Testis (tissue), 3 donors: ENCODE data around the gene DLG2. TPM values are rescaled to one million over a fixed set of nuclear protein-coding genes. Genes with fewer than 3 reads are reported as not detected.

ENCODE experiments used
- DNase-seq: peaks from one replicate; pipeline ENCODE4 v3.0.0-alpha.2; 2019
- H3K27ac ChIP-seq, 2 donors: fragments of 200-600 bp; sonication (generic); one replicate each; pipeline ENCODE4 v1.5.1; 2019
- H3K27me3 ChIP-seq: fragments of 200-600 bp; sonication (generic); one replicate; pipeline ENCODE4 v1.5.1; 2019
- H3K36me3 ChIP-seq: fragments of 200-600 bp; sonication (generic); one replicate; pipeline ENCODE4 v1.5.1; 2017; ENCODE audit warnings: low read depth; ENCODE audit errors: missing control alignments
- H3K4me1 ChIP-seq: fragments of 200-600 bp; sonication (generic); one replicate; pipeline ENCODE4 v1.5.1; 2019
- H3K4me3 ChIP-seq, 2 donors: fragments of 200-600 bp; sonication (generic); one replicate each; pipeline ENCODE4 v1.5.1; 2017 to 2019
- H3K9me3 ChIP-seq: fragments of 200-600 bp; sonication (generic); one replicate; pipeline ENCODE4 v1.5.1; 2017
- POLR2A ChIP-seq: fragments of 450-650 bp; IDR thresholded peaks from one replicate; pipeline ENCODE4 v1.6.1; 2017; ENCODE audit warnings: antibody characterized with exemption, mild to moderate bottlenecking, moderate library complexity
- WGBS, 2 donors: methylation state at CpG; one replicate each; pipeline ENCODE4 v1.1.5; 2018; 5-methylcytosine and 5-hydroxymethylcytosine counted together
- intact Hi-C: fragments of 100-400 bp; cut with DNase I; formaldehyde crosslinking; loops from one replicate; pipeline ENCODE4 v1.15.1; 2023; ENCODE audit warnings: low total_unique reads
- polyA plus RNA-seq: library from polyadenylated mRNA; stranded (reverse); fragments of 350-450 nt; fragmentation: Illumina TruSeq; extraction: RNeasy Lipid Tissue Mini Kit (QIAGEN cat#74804); gene quantifications from one replicate; pipeline ENCODE4 v1.2.3, GENCODE V29; 2014; ENCODE audit warnings: low read depth, low replicate concordance; ENCODE audit not compliant: insufficient read depth
- total RNA-seq, 2 donors: library from RNA; depleted of rRNA; stranded (reverse); fragments of >200 nt; gene quantifications; one replicate each; pipeline ENCODE4 v1.2.3, GENCODE V29; 2016
- TF ChIP-seq, protein P1 (sequence below), 3 experiments: fragments of 450-650 bp in 2 of 3; fragments of 200-600 bp in 1 of 3; sonication (generic) in 1 of 3; IDR thresholded peaks; one replicate each; pipeline ENCODE4 v1.5.1; 2016 to 2019; ENCODE audit warnings: antibody characterized with exemption in 3 of 3, mild to moderate bottlenecking in 2 of 3, moderate library complexity in 1 of 3

The DLG2 gene
- total and polyA plus RNA-seq, 3 donors from 2014 or later: 13.8 to 23.0 (median 14.1) TPM

DNA sequence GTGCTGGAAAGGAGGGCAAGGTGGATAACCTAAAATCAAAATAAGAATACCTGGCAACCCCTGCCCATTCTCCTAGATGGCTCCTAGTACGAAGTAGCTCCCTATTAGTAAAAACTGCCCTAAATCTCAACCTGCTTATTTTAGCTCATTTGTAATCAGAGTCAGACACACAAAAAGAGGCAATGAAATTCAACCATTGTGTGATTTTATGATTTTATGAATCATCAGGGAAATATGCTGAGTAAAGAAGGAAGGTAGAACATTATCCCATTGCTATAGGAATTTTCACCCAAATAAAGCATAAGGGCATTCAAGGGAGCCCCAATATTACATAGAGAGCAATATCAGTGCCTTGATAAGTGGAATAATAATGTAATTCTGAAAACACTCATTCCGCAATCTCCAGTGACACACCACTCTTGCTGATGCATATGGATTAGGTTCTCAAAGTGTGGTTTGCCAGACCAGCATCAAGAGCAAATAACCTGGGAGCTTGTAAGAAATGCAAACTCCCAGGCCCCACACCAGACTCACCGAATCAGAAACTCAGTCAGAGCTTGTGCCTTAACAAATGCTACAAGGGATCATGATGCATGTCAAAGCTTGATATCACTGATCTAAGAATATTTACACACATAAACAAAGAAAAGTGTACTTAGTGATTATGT, 789.6 kb downstream of the DLG2 start:
- no peaks in the 10 kb centered on the region for H3K27me3 ChIP-seq
- 95 to 97% methylated on average over 3 of the region's 3 CpGs for WGBS, 2 donors
- no peak overlapping the region for H3K27ac ChIP-seq
- TF ChIP-seq, protein P1, sequence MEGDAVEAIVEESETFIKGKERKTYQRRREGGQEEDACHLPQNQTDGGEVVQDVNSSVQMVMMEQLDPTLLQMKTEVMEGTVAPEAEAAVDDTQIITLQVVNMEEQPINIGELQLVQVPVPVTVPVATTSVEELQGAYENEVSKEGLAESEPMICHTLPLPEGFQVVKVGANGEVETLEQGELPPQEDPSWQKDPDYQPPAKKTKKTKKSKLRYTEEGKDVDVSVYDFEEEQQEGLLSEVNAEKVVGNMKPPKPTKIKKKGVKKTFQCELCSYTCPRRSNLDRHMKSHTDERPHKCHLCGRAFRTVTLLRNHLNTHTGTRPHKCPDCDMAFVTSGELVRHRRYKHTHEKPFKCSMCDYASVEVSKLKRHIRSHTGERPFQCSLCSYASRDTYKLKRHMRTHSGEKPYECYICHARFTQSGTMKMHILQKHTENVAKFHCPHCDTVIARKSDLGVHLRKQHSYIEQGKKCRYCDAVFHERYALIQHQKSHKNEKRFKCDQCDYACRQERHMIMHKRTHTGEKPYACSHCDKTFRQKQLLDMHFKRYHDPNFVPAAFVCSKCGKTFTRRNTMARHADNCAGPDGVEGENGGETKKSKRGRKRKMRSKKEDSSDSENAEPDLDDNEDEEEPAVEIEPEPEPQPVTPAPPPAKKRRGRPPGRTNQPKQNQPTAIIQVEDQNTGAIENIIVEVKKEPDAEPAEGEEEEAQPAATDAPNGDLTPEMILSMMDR (IDR thresholded peaks at IDR 0.05): no peak
- TF ChIP-seq POLR2A: no peak
- H3K4me1 ChIP-seq: no peaks in the 10 kb centered on the region
- DNase-seq: no peak
- no peaks in the 10 kb centered on the region for H3K9me3 ChIP-seq
- no peaks in the 10 kb centered on the region for H3K36me3 ChIP-seq
- intact Hi-C loops: no loop called here
- no peak overlapping the region for H3K4me3 ChIP-seq

DNA sequence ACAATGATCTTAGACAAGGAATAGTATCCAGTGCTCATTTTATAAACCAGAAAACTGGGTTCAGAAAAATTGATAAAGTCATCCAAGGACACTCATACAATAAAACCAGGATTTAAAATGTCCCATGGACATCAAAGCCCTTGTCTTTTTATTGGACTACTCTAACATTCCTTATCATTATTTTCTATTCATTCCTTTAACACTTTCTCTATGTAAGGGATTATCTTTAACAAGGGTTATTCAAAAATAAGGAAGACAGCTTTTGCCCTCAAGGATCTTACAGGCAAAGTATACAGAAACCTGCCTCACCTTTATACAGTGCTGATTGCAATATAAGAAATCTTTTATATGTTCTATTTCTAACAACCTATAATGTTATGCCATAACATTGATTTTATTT, 790.8 kb downstream of the DLG2 start:
- TF ChIP-seq, protein P1 (IDR thresholded peaks at IDR 0.05): no peak
- no peak for TF ChIP-seq POLR2A
- DNase-seq: no peak
- Histone ChIP-seq H3K27me3 (no peaks in the 10 kb centered on the region), H3K9me3 (no peaks in the 10 kb centered on the region), H3K4me1 (no peaks in the 10 kb centered on the region), H3K36me3 (no peaks in the 10 kb centered on the region), H3K4me3 (no peak overlapping the region), H3K27ac (no peak overlapping the region)
- intact Hi-C loops: no loop called here

DNA sequence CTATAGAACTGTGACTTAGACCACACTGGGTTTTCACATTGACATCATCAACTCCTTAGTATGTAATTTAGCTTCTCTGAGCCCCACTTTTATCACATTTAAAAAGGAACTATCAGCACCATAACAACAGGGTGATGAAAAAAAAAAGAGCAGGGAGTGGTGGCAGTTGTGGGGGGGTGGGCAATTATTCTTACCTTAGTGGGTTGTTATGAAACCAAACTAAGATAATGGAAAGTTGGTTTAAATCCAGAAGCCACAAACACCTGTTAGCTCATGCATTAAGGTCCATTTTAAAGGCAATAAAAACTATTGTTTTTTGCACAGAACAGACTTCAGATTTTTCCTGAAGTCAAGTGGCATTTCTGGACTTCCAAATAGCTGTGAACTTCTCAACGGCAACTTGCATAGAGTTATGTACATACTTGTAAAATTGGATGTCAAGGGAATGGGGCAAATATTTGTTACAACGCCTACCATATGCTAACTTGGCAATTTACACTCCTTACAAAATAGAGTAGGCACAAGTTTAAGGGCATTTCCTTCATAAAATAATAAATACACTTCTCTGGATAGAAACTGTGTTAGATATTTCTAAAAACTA, 793.6 kb downstream of the DLG2 start:
- Histone ChIP-seq H3K27me3 (no peaks in the 10 kb centered on the region), H3K4me1 (no peaks in the 10 kb centered on the region), H3K4me3 (no peak overlapping the region), H3K9me3 (no peaks in the 10 kb centered on the region), H3K36me3 (no peaks in the 10 kb centered on the region), H3K27ac (no peak overlapping the region)
- 82 to 89% methylated on average over 2 of the region's 2 CpGs for WGBS, 2 donors
- TF ChIP-seq, protein P1 (IDR thresholded peaks at IDR 0.05): no peak
- no peak for TF ChIP-seq POLR2A
- DNase-seq: no peak
- intact Hi-C loops: no loop called here

DNA sequence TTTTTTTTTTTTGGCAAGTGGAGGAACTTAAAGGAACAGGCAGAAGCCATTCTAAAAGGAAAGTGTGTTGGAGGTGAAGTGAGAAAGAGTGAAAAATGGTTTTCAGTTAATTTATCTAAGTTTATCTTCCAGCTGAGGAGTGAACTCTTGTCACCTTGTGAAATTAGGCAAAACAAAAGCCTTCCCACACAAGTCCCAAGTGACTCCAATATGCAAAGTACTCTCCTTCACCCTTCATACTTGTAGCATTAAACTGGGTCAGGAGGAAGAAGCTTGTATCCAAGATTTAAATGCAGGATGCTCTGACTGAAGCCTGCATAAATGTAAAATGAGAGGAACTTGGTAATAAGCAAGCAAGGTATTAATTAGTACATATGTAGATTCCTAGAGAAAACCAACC, 796.8 kb downstream of the DLG2 start:
- intact Hi-C loops: no loop called here

More for the DNA sequence above, 796.8 kb downstream of the DLG2 start:
- DNase-seq: no peak
- no peak overlapping the region for H3K27ac ChIP-seq
- no peaks in the 10 kb centered on the region for H3K9me3 ChIP-seq
- no peak overlapping the region for H3K4me3 ChIP-seq
- H3K36me3 ChIP-seq: no peaks in the 10 kb centered on the region
- no peaks in the 10 kb centered on the region for H3K4me1 ChIP-seq
- no peaks in the 10 kb centered on the region for H3K27me3 ChIP-seq
- no peak for TF ChIP-seq POLR2A
- TF ChIP-seq, protein P1 (IDR thresholded peaks at IDR 0.05): no peak
